GM12892 (cell line): Measurements from ENCODE around the gene SLC12A3.

Source experiments
- POLR2A ChIP-seq: IDR thresholded peaks from 2 replicates; pipeline ENCODE4 v1.6.1; 2011; ENCODE audit warnings: low read depth, low read length, control low read depth
- POLR2AphosphoS5 ChIP-seq: IDR thresholded peaks from 2 replicates; pipeline ENCODE4 v1.6.1; 2011; ENCODE audit warnings: low read depth, low read length, control low read depth

DNA sequence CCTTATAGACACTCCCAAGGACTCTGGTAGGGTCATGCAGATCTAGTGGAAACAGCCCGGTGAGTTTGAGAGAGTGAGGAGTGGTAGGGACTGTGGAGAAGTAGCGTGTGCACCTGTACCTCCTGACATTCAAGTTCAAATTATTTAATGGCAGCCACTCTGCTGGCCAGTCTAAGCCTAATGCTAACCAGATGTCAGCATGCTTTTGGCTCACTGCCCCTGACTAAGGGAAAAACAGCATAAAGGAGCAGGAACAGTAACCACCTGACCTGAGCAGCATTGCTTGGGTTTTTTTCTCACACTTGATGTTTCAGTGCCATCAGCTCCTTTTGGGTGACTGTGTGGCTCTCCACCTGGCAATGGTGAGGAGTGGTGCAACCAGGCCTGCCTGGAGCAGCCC is 23.8 kb upstream of the SLC12A3 start:
- TF ChIP-seq POLR2A = no peak
- no peak for TF ChIP-seq POLR2AphosphoS5
